ENCODE results near the gene BABAM2. TPM values are rescaled to one million over a fixed set of nuclear protein-coding genes. Genes with fewer than 3 reads are reported as not detected.

The BABAM2 gene
- polyA plus RNA-seq, 2 donors = 9.1 to 18.0 TPM

GRCh38 chr2:28291811-28292440, 401.4 kb downstream of the BABAM2 start:
- H3K27ac ChIP-seq (ENCODE audit: low read depth in 2 of 2, low read length in 1 of 2) = no peak overlapping the region
- H3K36me3 ChIP-seq (ENCODE audit: control insufficient read depth in 2 of 2, insufficient read depth in 2 of 2, low read length in 1 of 2) = no peaks in the 10 kb centered on the region
- H3K9me3 ChIP-seq (ENCODE audit: control insufficient read depth in 2 of 2, insufficient read depth in 1 of 2, low read depth in 1 of 2, low read length in 1 of 2) = no peaks in the 10 kb centered on the region
- H3K27me3 ChIP-seq (ENCODE audit: control insufficient read depth in 1 of 2, insufficient read depth in 2 of 2, low read length in 2 of 2) = no peaks in the 10 kb centered on the region
- peaks cover 0 to 6% of the 10 kb centered on the region in 2 donors for H3K4me1 ChIP-seq (ENCODE audit: control insufficient read depth in 2 of 2, insufficient read depth in 2 of 2, low read length in 1 of 2)
- WGBS, 2 donors = 85% methylated on average over 9 of the region's 9 CpGs
- H3K4me3 ChIP-seq (ENCODE audit: low read depth in 1 of 2, low read length in 2 of 2) = no peak overlapping the region

GRCh38 chr2:28292491-28292890, 402.0 kb downstream of the BABAM2 start:
- no peaks in the 10 kb centered on the region for H3K27me3 ChIP-seq (ENCODE audit: control insufficient read depth in 1 of 2, insufficient read depth in 2 of 2, low read length in 2 of 2)
- H3K36me3 ChIP-seq (ENCODE audit: control insufficient read depth in 2 of 2, insufficient read depth in 2 of 2, low read length in 1 of 2) = no peaks in the 10 kb centered on the region
- no peak overlapping the region for H3K27ac ChIP-seq (ENCODE audit: low read depth in 2 of 2, low read length in 1 of 2)
- 83 to 88% methylated on average over 2 of the region's 2 CpGs for WGBS, 2 donors
- H3K4me3 ChIP-seq (ENCODE audit: low read depth in 1 of 2, low read length in 2 of 2) = no peak overlapping the region
- no peaks in the 10 kb centered on the region for H3K9me3 ChIP-seq (ENCODE audit: control insufficient read depth in 2 of 2, insufficient read depth in 1 of 2, low read depth in 1 of 2, low read length in 1 of 2)
- H3K4me1 ChIP-seq (ENCODE audit: control insufficient read depth in 2 of 2, insufficient read depth in 2 of 2, low read length in 1 of 2) = peaks cover 0 to 4% of the 10 kb centered on the region in 2 donors

GRCh38 chr2:28293416-28293815, 402.9 kb downstream of the BABAM2 start:
- Histone ChIP-seq H3K9me3 (ENCODE audit: control insufficient read depth in 2 of 2, insufficient read depth in 1 of 2, low read depth in 1 of 2, low read length in 1 of 2) (no peaks in the 10 kb centered on the region), H3K27ac (ENCODE audit: low read depth in 2 of 2, low read length in 1 of 2) (peak overlapping the region; percentile 52 to 54)
- WGBS, 2 donors = 40 to 51% methylated on average over 5 of the region's 5 CpGs

GRCh38 chr2:28294451-28294850, 403.9 kb downstream of the BABAM2 start:
- H3K27ac ChIP-seq (ENCODE audit: low read depth in 2 of 2, low read length in 1 of 2) = no peak overlapping the region
- no peak overlapping the region for H3K4me3 ChIP-seq (ENCODE audit: low read depth in 1 of 2, low read length in 2 of 2)
- H3K27me3 ChIP-seq (ENCODE audit: control insufficient read depth in 1 of 2, insufficient read depth in 2 of 2, low read length in 2 of 2) = no peaks in the 10 kb centered on the region
- WGBS, 2 donors = 82 to 93% methylated on average over 1 of the region's 1 CpG
- no peaks in the 10 kb centered on the region for H3K36me3 ChIP-seq (ENCODE audit: control insufficient read depth in 2 of 2, insufficient read depth in 2 of 2, low read length in 1 of 2)
- H3K4me1 ChIP-seq (ENCODE audit: control insufficient read depth in 2 of 2, insufficient read depth in 2 of 2, low read length in 1 of 2) = no peaks in the 10 kb centered on the region
- H3K9me3 ChIP-seq (ENCODE audit: control insufficient read depth in 2 of 2, insufficient read depth in 1 of 2, low read depth in 1 of 2, low read length in 1 of 2) = no peaks in the 10 kb centered on the region

More at GRCh38 chr2:28293416-28293815, 402.9 kb downstream of the BABAM2 start:
- H3K4me3 ChIP-seq (ENCODE audit: low read depth in 1 of 2, low read length in 2 of 2) = no peak overlapping the region
- no peaks in the 10 kb centered on the region for H3K36me3 ChIP-seq (ENCODE audit: control insufficient read depth in 2 of 2, insufficient read depth in 2 of 2, low read length in 1 of 2)
- H3K4me1 ChIP-seq (ENCODE audit: control insufficient read depth in 2 of 2, insufficient read depth in 2 of 2, low read length in 1 of 2) = no peaks in the 10 kb centered on the region
- H3K27me3 ChIP-seq (ENCODE audit: control insufficient read depth in 1 of 2, insufficient read depth in 2 of 2, low read length in 2 of 2) = no peaks in the 10 kb centered on the region

- H3K4me1 ChIP-seq (ENCODE audit: control insufficient read depth in 2 of 2, insufficient read depth in 2 of 2, low read length in 1 of 2) = peaks cover 0 to 1% of the 10 kb centered on the region in 2 donors
- H3K9me3 ChIP-seq (ENCODE audit: control insufficient read depth in 2 of 2, insufficient read depth in 1 of 2, low read depth in 1 of 2, low read length in 1 of 2) = no peaks in the 10 kb centered on the region
- no peaks in the 10 kb centered on the region for H3K27me3 ChIP-seq (ENCODE audit: control insufficient read depth in 1 of 2, insufficient read depth in 2 of 2, low read length in 2 of 2)
- 84 to 88% methylated on average over 7 of the region's 7 CpGs for WGBS, 2 donors
- H3K27ac ChIP-seq (ENCODE audit: low read depth in 2 of 2, low read length in 1 of 2) = peak overlapping the region in 1 of 2 donors; percentile 21
- peaks cover 0 to under 1% of the 10 kb centered on the region in 2 donors for H3K36me3 ChIP-seq (ENCODE audit: control insufficient read depth in 2 of 2, insufficient read depth in 2 of 2, low read length in 1 of 2)
- no peak overlapping the region for H3K4me3 ChIP-seq (ENCODE audit: low read depth in 1 of 2, low read length in 2 of 2)
Measured at GRCh38 chr2:28296243-28296642, 405.7 kb downstream of the BABAM2 start.

GRCh38 chr2:28296904-28297303, 406.4 kb downstream of the BABAM2 start:
- 63 to 71% methylated on average over 4 of the region's 4 CpGs for WGBS, 2 donors
- Histone ChIP-seq H3K36me3 (ENCODE audit: control insufficient read depth in 2 of 2, insufficient read depth in 2 of 2, low read length in 1 of 2) (peaks cover 0 to 3% of the 10 kb centered on the region in 2 donors), H3K27ac (ENCODE audit: low read depth in 2 of 2, low read length in 1 of 2) (peak overlapping the region in 1 of 2 donors; percentile 79), H3K9me3 (ENCODE audit: control insufficient read depth in 2 of 2, insufficient read depth in 1 of 2, low read depth in 1 of 2, low read length in 1 of 2) (no peaks in the 10 kb centered on the region), H3K27me3 (ENCODE audit: control insufficient read depth in 1 of 2, insufficient read depth in 2 of 2, low read length in 2 of 2) (no peaks in the 10 kb centered on the region), H3K4me1 (ENCODE audit: control insufficient read depth in 2 of 2, insufficient read depth in 2 of 2, low read length in 1 of 2) (peaks cover 0 to 4% of the 10 kb centered on the region in 2 donors), H3K4me3 (ENCODE audit: low read depth in 1 of 2, low read length in 2 of 2) (no peak overlapping the region)

GRCh38 chr2:28297531-28297930, 407.0 kb downstream of the BABAM2 start:
- peaks cover 0 to 4% of the 10 kb centered on the region in 2 donors for H3K4me1 ChIP-seq (ENCODE audit: control insufficient read depth in 2 of 2, insufficient read depth in 2 of 2, low read length in 1 of 2)
- WGBS, 2 donors = 97 to 99% methylated on average over 2 of the region's 2 CpGs
- no peak overlapping the region for H3K27ac ChIP-seq (ENCODE audit: low read depth in 2 of 2, low read length in 1 of 2)
- no peaks in the 10 kb centered on the region for H3K9me3 ChIP-seq (ENCODE audit: control insufficient read depth in 2 of 2, insufficient read depth in 1 of 2, low read depth in 1 of 2, low read length in 1 of 2)
- peaks cover 0 to 3% of the 10 kb centered on the region in 2 donors for H3K36me3 ChIP-seq (ENCODE audit: control insufficient read depth in 2 of 2, insufficient read depth in 2 of 2, low read length in 1 of 2)
- no peaks in the 10 kb centered on the region for H3K27me3 ChIP-seq (ENCODE audit: control insufficient read depth in 1 of 2, insufficient read depth in 2 of 2, low read length in 2 of 2)
- H3K4me3 ChIP-seq (ENCODE audit: low read depth in 1 of 2, low read length in 2 of 2) = no peak overlapping the region

GRCh38 chr2:28298406-28298805, 407.9 kb downstream of the BABAM2 start:
- H3K36me3 ChIP-seq (ENCODE audit: control insufficient read depth in 2 of 2, insufficient read depth in 2 of 2, low read length in 1 of 2) = peaks cover 0 to 3% of the 10 kb centered on the region in 2 donors
- no peak overlapping the region for H3K4me3 ChIP-seq (ENCODE audit: low read depth in 1 of 2, low read length in 2 of 2)
- 80 to 85% methylated on average over 3 of the region's 3 CpGs for WGBS, 2 donors
- no peaks in the 10 kb centered on the region for H3K27me3 ChIP-seq (ENCODE audit: control insufficient read depth in 1 of 2, insufficient read depth in 2 of 2, low read length in 2 of 2)
- H3K27ac ChIP-seq (ENCODE audit: low read depth in 2 of 2, low read length in 1 of 2) = no peak overlapping the region
- H3K4me1 ChIP-seq (ENCODE audit: control insufficient read depth in 2 of 2, insufficient read depth in 2 of 2, low read length in 1 of 2) = peaks cover 0 to 4% of the 10 kb centered on the region in 2 donors
- H3K9me3 ChIP-seq (ENCODE audit: control insufficient read depth in 2 of 2, insufficient read depth in 1 of 2, low read depth in 1 of 2, low read length in 1 of 2) = no peaks in the 10 kb centered on the region

- H3K9me3 ChIP-seq (ENCODE audit: control insufficient read depth in 2 of 2, insufficient read depth in 1 of 2, low read depth in 1 of 2, low read length in 1 of 2) = no peaks in the 10 kb centered on the region
- no peaks in the 10 kb centered on the region for H3K27me3 ChIP-seq (ENCODE audit: control insufficient read depth in 1 of 2, insufficient read depth in 2 of 2, low read length in 2 of 2)
- H3K27ac ChIP-seq (ENCODE audit: low read depth in 2 of 2, low read length in 1 of 2) = peak overlapping the region; percentile 64 to 65
- no peak overlapping the region for H3K4me3 ChIP-seq (ENCODE audit: low read depth in 1 of 2, low read length in 2 of 2)
- peaks cover 0 to 4% of the 10 kb centered on the region in 2 donors for H3K4me1 ChIP-seq (ENCODE audit: control insufficient read depth in 2 of 2, insufficient read depth in 2 of 2, low read length in 1 of 2)
- H3K36me3 ChIP-seq (ENCODE audit: control insufficient read depth in 2 of 2, insufficient read depth in 2 of 2, low read length in 1 of 2) = peaks cover 0 to 3% of the 10 kb centered on the region in 2 donors
- WGBS, 2 donors = 60 to 66% methylated on average over 9 of the region's 9 CpGs
Measured at GRCh38 chr2:28300485-28301341, 410.2 kb downstream of the BABAM2 start.
